Stimulated activated CD8-positive, alpha-beta memory T cell treated with anti-CD3 and anti-CD28 coated beads, Interleukin-7, amount 100 ng/mL, for 48 hours (primary cell): ENCODE measurements around the gene CHL1.
"Not testable (repeated sequence)": the region's sequence is repeated elsewhere in the genome, so short reads cannot be mapped to it uniquely, and the experiment has no call there.

Experiments
- DNase-seq, 2 donors: peaks; one replicate each; pipeline ENCODE4 v3.0.0-alpha.2; 2020; ENCODE audit warnings: low read depth in 1 of 2; ENCODE audit errors: extremely low read depth in 1 of 2

The CHL1 gene

GRCh38 chr3:332701-333100 lies 136.1 kb downstream of the CHL1 start:
- no peak for DNase-seq

- no peak for DNase-seq
Observed at GRCh38 chr3:335240-335639, 138.7 kb downstream of the CHL1 start.

GRCh38 chr3:339351-339750 lies 142.8 kb downstream of the CHL1 start:
- no peak for DNase-seq

- no peak for DNase-seq
Observed at GRCh38 chr3:341998-342397, 145.4 kb downstream of the CHL1 start.

GRCh38 chr3:346186-346585 lies 149.6 kb downstream of the CHL1 start:
- no peak for DNase-seq

GRCh38 chr3:347581-347980 lies 151.0 kb downstream of the CHL1 start:
- DNase-seq = no peak

- no peak for DNase-seq
Observed at GRCh38 chr3:350871-351371, 154.4 kb downstream of the CHL1 start.

- DNase-seq = no peak
Observed at GRCh38 chr3:352599-352998, 156.0 kb downstream of the CHL1 start.

- no peak for DNase-seq
Observed at GRCh38 chr3:353191-353739, 156.7 kb downstream of the CHL1 start.

GRCh38 chr3:354432-354831 lies 157.9 kb downstream of the CHL1 start:
- no peak for DNase-seq

- DNase-seq = no peak
Observed at GRCh38 chr3:355622-356021, 159.1 kb downstream of the CHL1 start.

- no peak for DNase-seq
Observed at GRCh38 chr3:356952-357351, 160.4 kb downstream of the CHL1 start.

GRCh38 chr3:359672-360071 lies 163.1 kb downstream of the CHL1 start:
- no peak for DNase-seq

GRCh38 chr3:362681-363338 lies 166.2 kb downstream of the CHL1 start:
- no peak for DNase-seq

- no peak for DNase-seq
Observed at GRCh38 chr3:364287-364686, 167.7 kb downstream of the CHL1 start.

- DNase-seq = no peak
Observed at GRCh38 chr3:365268-365667, 168.7 kb downstream of the CHL1 start.

GRCh38 chr3:366253-366652 lies 169.7 kb downstream of the CHL1 start:
- DNase-seq = not testable (repeated sequence)

GRCh38 chr3:373193-373779 lies 176.7 kb downstream of the CHL1 start:
- no peak for DNase-seq

GRCh38 chr3:374459-374858 lies 177.9 kb downstream of the CHL1 start:
- DNase-seq = no peak

- no peak for DNase-seq
Observed at GRCh38 chr3:377158-377561, 180.6 kb downstream of the CHL1 start.

- DNase-seq = no peak
Observed at GRCh38 chr3:380801-381200, 184.2 kb downstream of the CHL1 start.

GRCh38 chr3:385151-385550 lies 188.6 kb downstream of the CHL1 start:
- no peak for DNase-seq
